Upper lobe of left lung (tissue), 6 donors: ENCODE data around the gene DNAH10. TPM values are rescaled to one million over a fixed set of nuclear protein-coding genes. Genes with fewer than 3 reads are reported as not detected.

ENCODE experiments used
- ATAC-seq, 2 donors: fragments of 200-7000 bp; cut with Tn5 transposase; one replicate each; pipeline ENCODE4 v1.9.1; 2022; ENCODE audit warnings: mild to moderate bottlenecking in 2 of 2, moderate library complexity in 2 of 2; ENCODE audit not compliant: low FRiP score in 2 of 2
- DNase-seq, 2 donors: peaks; one replicate each; pipeline ENCODE4 v3.0.0-alpha.2; 2019 to 2020
- H3K27ac ChIP-seq, 4 donors: fragments of 200-600 bp; sonication (generic); one replicate each; pipeline ENCODE4 v1.5.1; 2016 to 2019
- H3K27me3 ChIP-seq, 4 donors: fragments of 200-600 bp; sonication (generic); one replicate each; pipeline ENCODE4 v1.5.1; 2017 to 2019
- H3K36me3 ChIP-seq, 4 donors: fragments of 200-600 bp; sonication (generic); one replicate each; pipeline ENCODE4 v1.5.1; 2016 to 2019
- H3K4me1 ChIP-seq, 4 donors: fragments of 200-600 bp; sonication (generic); one replicate each; pipeline ENCODE4 v1.5.1; 2018 to 2019
- H3K4me3 ChIP-seq, 4 donors: fragments of 200-600 bp; sonication (generic); one replicate each; pipeline ENCODE4 v1.5.1; 2017 to 2019; ENCODE audit warnings: mild to moderate bottlenecking in 2 of 4, moderate library complexity in 1 of 4
- H3K9me3 ChIP-seq, 4 donors: fragments of 200-600 bp; sonication (generic); one replicate each; pipeline ENCODE4 v1.5.1; 2018 to 2019
- CTCF ChIP-seq, 6 experiments: fragments of 450-650 bp in 4 of 6; fragments of 200-600 bp in 2 of 6; sonication (generic) in 2 of 6; IDR thresholded peaks; one replicate each; pipeline ENCODE4 v1.5.1; 2016 to 2019; ENCODE audit warnings: antibody characterized with exemption in 6 of 6
- EP300 ChIP-seq, 4 donors: sonication (generic); formaldehyde crosslinking; IDR thresholded peaks; one replicate each; pipeline ENCODE4 v1.5.1; 2017; ENCODE audit warnings: antibody characterized with exemption in 4 of 4, control low read depth in 2 of 4
- POLR2A ChIP-seq, 4 donors: fragments of 450-650 bp; IDR thresholded peaks; one replicate each; pipeline ENCODE4 v1.5.1; 2016 to 2017; ENCODE audit warnings: antibody characterized with exemption in 4 of 4, mild to moderate bottlenecking in 2 of 4
- POLR2AphosphoS5 ChIP-seq, 2 donors: sonication (generic); formaldehyde crosslinking; IDR thresholded peaks; one replicate each; pipeline ENCODE4 v1.5.1; 2017; ENCODE audit warnings: antibody characterized with exemption in 2 of 2
- WGBS, 2 donors: methylation state at CpG; one replicate each; pipeline ENCODE4 v1.1.5; 2017 to 2018; 5-methylcytosine and 5-hydroxymethylcytosine counted together
- total RNA-seq, 6 donors: library from RNA; depleted of rRNA in 4 of 6; stranded (reverse); fragments of >200 nt in 4 of 6; gene quantifications; one replicate each; pipeline versions ENCODE4 v1.1.0 to v1.2.1, GENCODE V29; 2016 to 2021
- donor health status: DM: no; HTN: no; CAD: no; lungs with moderate emphysema.
- donor health status: DM: no; HTN: yes; CAD: no; lungs with severe emphysema.

The DNAH10 gene
- total RNA-seq, 6 donors from 2014 or later: 0.31 to 46.0 (median 8.3) TPM

- Histone ChIP-seq H3K4me3 (no peak overlapping the region), H3K4me1 (no peaks in the 10 kb centered on the region), H3K27ac (no peak overlapping the region), H3K27me3 (no peaks in the 10 kb centered on the region), H3K36me3 (no peaks in the 10 kb centered on the region), H3K9me3 (no peaks in the 10 kb centered on the region)
- ATAC-seq (no peak), DNase-seq (no peak)
- no peak for TF ChIP-seq POLR2A (IDR thresholded peaks at IDR 0.05)
- 89 to 93% methylated on average over 10 of the region's 10 CpGs for WGBS, 2 donors
Observed at GRCh38 chr12:123829561-123829960, 67.5 kb downstream of the DNAH10 start.

GRCh38 chr12:123830675-123831074, 68.6 kb downstream of the DNAH10 start:
- H3K9me3 ChIP-seq: no peaks in the 10 kb centered on the region
- DNase-seq (no peak), ATAC-seq (no peak)
- no peaks in the 10 kb centered on the region for H3K36me3 ChIP-seq
- 89 to 94% methylated on average over 2 of the region's 2 CpGs for WGBS, 2 donors
- TF ChIP-seq EP300 (IDR thresholded peaks at IDR 0.05) (no peak), POLR2AphosphoS5 (IDR thresholded peaks at IDR 0.05) (no peak), CTCF (IDR thresholded peaks at IDR 0.05) (no peak), POLR2A (IDR thresholded peaks at IDR 0.05) (no peak)
- no peaks in the 10 kb centered on the region for H3K4me1 ChIP-seq
- H3K27me3 ChIP-seq: no peaks in the 10 kb centered on the region
- no peak overlapping the region for H3K27ac ChIP-seq
- no peak overlapping the region for H3K4me3 ChIP-seq

GRCh38 chr12:123832052-123832451, 70.0 kb downstream of the DNAH10 start:
- DNase-seq (no peak), ATAC-seq (peak in 1 of 2 donors; percentile 52)
- Histone ChIP-seq H3K9me3 (no peaks in the 10 kb centered on the region), H3K27ac (no peak overlapping the region), H3K4me3 (no peak overlapping the region), H3K4me1 (no peaks in the 10 kb centered on the region), H3K27me3 (no peaks in the 10 kb centered on the region), H3K36me3 (no peaks in the 10 kb centered on the region)
- TF ChIP-seq EP300 (IDR thresholded peaks at IDR 0.05) (no peak), CTCF (IDR thresholded peaks at IDR 0.05) (no peak), POLR2AphosphoS5 (IDR thresholded peaks at IDR 0.05) (no peak), POLR2A (IDR thresholded peaks at IDR 0.05) (no peak)
- 94 to 95% methylated on average over 5 of the region's 5 CpGs for WGBS, 2 donors

GRCh38 chr12:123833830-123834229, 71.7 kb downstream of the DNAH10 start:
- Histone ChIP-seq H3K27ac (no peak overlapping the region), H3K9me3 (no peaks in the 10 kb centered on the region), H3K36me3 (no peaks in the 10 kb centered on the region), H3K4me3 (no peak overlapping the region), H3K27me3 (no peaks in the 10 kb centered on the region), H3K4me1 (no peaks in the 10 kb centered on the region)
- TF ChIP-seq CTCF (IDR thresholded peaks at IDR 0.05): no peak
- no peak for TF ChIP-seq POLR2AphosphoS5 (IDR thresholded peaks at IDR 0.05)
- no peak for TF ChIP-seq EP300 (IDR thresholded peaks at IDR 0.05)
- no peak for TF ChIP-seq POLR2A (IDR thresholded peaks at IDR 0.05)
- no peak for ATAC-seq
- no peak for DNase-seq

GRCh38 chr12:123834845-123835244, 72.7 kb downstream of the DNAH10 start:
- H3K4me3 ChIP-seq: no peak overlapping the region
- ATAC-seq (no peak), DNase-seq (no peak)
- no peaks in the 10 kb centered on the region for H3K9me3 ChIP-seq
- H3K27me3 ChIP-seq: no peaks in the 10 kb centered on the region
- no peaks in the 10 kb centered on the region for H3K36me3 ChIP-seq
- H3K27ac ChIP-seq: no peak overlapping the region
- 93 to 94% methylated on average over 5 of the region's 5 CpGs for WGBS, 2 donors
- TF ChIP-seq CTCF (IDR thresholded peaks at IDR 0.05) (no peak), POLR2AphosphoS5 (IDR thresholded peaks at IDR 0.05) (no peak), POLR2A (IDR thresholded peaks at IDR 0.05) (no peak), EP300 (IDR thresholded peaks at IDR 0.05) (no peak)
- no peaks in the 10 kb centered on the region for H3K4me1 ChIP-seq
